NCI-H2081 (cell line): ENCODE results near the gene FAM170B.

ENCODE experiments used
- DNase-seq, 2 experiments: peaks; one replicate each; lab custom pipeline; 2025; lab: John Stamatoyannopoulos, UW

The FAM170B gene

GRCh38 chr10:49169776-49170175, 36.0 kb upstream of the FAM170B start:
- no peak for DNase-seq

GRCh38 chr10:49168831-49169500, 35.1 kb upstream of the FAM170B start:
- no peak for DNase-seq

GRCh38 chr10:49168171-49168540, 34.3 kb upstream of the FAM170B start:
- no peak for DNase-seq

DNA sequence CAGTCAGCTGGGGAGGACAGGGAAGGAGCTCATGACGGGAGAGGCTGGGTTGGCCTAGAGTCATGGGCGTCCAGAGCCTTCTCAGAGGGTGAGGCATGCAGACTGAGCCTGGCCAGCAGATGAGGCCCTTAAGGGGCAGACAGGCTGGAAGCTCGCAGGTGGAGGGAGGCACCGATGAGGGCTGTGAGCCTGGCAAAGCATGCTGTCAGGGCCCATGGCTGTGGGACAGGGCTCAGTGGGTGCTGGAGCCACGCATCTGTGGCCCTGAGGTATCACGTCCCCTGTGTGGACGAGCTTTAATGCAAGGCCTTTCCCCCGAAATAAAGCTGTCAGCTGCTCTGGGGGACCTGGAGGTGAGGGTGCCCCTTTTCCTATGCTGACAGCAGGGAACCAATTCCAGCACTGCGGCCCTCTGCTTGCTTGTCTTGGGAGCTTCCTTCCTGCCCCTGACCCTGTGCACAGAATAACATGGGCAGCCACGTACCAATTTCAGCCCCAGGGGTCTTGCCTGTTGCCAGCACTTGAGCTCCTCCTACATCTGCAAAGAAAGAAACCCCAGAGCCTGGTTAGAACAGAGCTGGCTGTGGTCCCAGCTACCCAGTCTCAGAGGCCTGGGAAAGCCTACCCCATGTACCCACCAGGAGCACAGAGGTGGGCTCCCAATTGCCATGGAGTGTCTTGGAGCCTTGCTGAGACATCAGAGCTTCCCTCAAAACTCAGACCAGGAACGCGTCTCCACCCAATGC, 33.8 kb upstream of the FAM170B start:
- DNase-seq, result peak in 1 of 2 experiments; percentile 4

DNA sequence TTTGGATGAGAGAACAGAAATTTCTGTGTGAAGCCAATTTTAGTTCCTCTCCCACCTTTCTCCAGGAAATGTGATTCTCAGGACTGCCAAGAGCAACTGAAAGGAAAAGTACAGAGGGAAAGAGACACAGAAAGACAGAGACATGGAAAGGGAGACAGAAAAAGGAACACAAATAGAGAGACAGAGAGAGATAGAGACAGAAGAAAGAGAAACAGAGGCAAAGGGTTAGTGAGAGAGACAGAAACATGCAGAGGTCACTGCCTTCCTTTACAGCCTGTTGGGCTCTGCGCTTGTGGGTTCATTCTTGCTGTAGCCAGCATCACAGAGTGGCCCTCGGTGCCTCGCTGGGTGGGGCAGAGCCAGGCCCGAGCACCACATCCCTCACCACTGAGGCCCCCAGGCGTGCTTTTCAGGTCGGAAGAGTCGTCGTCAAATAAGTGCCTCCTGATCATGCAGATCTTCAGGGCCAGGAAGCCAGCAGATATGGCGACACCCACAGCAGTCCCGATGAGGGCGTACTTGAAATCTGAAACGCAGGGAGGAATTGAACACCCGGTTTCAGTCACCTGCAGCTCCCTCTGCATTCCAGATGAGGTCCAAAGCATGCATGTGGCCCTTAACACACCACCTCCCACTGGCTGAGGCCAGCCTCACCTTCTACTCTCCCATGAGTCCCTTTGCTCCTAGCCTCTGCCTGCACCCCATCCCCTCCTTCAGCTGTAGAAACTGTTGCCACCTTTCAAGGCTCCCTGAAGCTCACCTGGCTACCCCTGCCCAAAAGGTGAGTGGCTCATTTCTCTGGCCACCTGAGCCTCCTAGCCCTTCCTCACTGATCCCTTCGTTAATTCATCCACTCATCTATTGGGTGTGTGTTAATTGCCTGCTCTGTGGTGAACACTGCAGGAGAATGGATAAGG, 32.9 kb upstream of the FAM170B start:
- no peak for DNase-seq

DNA sequence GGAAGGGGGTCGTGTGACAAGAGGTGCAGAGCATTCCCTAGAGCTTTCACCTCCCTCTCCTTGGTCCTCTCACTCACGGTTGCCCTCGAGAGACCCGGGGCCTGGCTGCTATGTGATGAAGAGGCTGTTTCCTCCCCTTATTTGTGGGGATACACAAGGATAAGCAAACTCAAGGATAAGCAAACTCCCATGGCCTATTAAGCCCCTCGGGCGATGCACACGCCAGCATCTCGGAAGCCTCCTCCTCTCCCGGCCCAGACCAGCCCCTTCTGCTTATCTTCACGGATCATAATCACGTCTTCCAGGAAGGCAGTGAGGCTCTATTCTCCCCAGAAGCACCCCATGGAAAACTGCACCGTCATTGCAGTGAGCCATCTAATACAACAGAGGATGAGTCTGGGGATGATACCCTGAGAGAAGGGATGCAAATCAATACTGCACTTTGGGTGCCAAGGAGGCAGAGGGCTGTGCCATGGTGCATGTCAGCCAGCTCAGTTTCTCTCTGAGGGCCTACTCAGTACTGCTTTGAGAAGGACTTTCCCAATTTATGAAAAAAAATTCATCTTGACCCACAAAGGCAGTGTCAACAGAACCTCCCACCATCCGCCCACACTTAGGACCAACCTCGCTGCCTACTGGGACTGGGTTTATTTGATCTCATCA, 32.1 kb upstream of the FAM170B start:
- no peak for DNase-seq

- DNase-seq, result no peak
Observed at GRCh38 chr10:49165259-49165658, 31.4 kb upstream of the FAM170B start.

- DNase-seq, result peak in 1 of 2 experiments; percentile 5
Observed at GRCh38 chr10:49164559-49165188, 30.9 kb upstream of the FAM170B start.

DNA sequence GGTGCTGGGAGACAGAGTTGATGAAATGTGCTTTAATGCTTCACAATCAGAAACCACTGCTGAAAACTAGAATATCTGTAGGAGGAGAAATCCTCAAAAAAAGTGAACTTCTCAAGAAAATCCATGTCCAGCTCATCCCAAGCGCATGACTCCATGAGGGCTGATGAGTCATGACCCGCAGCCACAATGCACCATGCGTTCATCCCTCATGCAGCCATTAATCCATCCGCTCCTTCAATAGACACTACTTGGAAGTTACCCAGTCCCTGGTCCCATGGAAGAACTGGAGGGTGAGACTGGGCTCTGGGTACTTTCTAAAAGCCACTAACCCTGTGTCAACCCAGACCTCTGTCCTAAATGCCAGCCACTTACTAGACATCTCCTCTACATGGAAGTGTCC, 29.9 kb upstream of the FAM170B start:
- DNase-seq, result no peak

- no peak for DNase-seq
Observed at GRCh38 chr10:49162761-49163310, 29.0 kb upstream of the FAM170B start.

- DNase-seq, result no peak
Observed at GRCh38 chr10:49162063-49162462, 28.2 kb upstream of the FAM170B start.

DNA sequence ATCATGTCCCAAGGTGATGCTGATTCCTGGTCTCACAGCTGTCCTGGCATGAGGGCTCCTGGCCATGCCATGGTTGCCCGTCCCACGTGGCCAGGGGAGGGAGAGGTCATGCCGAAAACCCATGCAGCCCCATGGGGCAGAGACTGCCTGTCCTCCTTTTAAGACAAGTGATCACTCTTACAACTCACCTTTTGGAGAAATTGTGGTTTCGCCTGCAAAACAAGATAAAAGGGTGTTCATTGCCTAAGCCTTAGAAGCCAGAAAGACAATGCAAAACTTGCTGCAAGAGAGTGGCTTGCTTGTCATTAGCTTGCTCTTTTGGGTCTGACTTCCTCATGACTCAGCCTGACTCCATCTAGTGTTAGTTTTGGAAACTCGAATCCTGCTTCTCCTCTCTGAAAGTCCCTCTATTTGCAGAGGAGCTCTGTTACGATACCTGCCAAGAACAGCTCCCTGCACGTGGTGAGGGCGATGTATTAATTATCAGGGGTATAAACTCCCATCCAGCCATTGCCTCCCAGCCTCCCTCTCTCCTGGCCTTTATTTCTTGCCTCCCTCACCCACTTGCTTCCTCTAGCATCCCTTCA, 27.7 kb upstream of the FAM170B start:
- peak in 1 of 2 experiments; percentile 10 for DNase-seq

GRCh38 chr10:49160814-49161213, 27.0 kb upstream of the FAM170B start:
- no peak for DNase-seq

GRCh38 chr10:49160110-49160509, 26.3 kb upstream of the FAM170B start:
- DNase-seq, result no peak

DNA sequence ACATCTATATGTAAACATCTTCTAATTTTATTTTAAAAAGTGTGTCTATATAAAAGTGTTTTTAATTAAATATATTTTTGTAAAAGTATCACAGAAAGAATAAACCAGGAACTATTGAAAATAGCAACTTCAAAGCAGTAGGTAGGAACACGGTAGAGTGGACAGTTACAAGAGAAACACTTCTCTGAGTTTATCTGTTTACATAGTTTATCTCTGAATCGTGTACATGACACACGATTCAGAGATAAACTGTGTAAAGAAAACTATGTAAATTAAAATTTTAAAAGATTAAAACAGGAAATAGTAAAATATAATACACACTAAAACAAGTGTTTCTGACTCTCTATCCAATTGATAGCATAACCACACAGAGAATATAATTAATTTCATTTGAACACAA, 25.1 kb upstream of the FAM170B start:
- DNase-seq, result no peak

DNA sequence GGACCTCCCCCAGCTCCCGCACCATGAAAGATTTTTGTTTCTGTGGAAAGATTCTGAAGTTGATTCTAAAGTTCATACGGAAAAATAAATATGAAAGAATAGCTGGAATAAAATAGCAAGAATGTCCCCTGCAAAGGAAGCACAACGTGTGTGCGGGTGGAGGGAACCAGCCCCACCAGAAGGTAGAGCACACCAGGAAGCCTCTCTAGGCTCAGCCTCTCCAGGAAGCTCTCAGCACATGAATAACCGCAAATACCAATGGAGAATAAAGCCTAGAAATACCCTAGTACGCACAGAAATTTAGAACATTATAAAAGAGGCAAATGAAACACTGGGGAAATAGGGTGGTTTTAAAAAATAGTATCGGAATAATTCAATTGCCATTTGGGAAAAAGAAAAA, 24.6 kb upstream of the FAM170B start:
- no peak for DNase-seq

DNA sequence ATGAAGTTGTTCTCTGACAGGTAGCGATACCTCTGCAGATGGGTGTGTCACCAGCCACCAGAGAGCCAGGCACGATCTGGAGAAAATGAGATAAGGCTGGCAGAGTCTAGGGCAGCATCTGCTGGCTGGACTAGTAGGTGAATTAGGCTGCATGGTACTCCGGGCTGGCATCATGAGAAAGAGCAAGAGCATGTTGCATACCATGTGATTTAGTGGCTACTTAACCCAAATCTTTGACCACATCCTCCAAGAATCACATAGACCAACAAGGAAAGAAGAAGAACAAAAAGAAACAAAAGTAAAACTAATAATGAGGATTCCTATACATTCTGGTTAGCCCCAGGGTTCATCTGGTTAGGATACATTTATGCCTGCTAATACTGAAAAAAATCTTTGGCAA, 23.4 kb upstream of the FAM170B start:
- no peak for DNase-seq

DNA sequence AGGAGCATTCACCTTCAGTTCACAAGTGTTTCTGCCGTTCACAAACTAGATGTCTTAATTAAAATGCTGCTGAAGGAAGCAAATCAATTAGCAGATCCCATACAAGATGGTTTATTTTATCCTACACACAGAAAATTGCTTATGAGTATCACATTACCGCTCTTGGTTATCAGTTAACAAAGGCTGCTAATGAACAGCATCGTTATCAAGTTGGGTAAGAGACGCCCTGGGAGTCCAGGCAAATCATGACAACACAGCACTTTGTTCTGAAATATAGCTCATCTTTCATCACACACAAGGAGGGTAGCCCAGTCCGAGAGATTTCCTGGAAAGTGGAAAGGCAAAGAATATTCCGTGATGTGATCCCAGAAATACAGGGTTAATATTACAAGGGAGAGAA, 20.8 kb upstream of the FAM170B start:
- DNase-seq, result no peak

DNA sequence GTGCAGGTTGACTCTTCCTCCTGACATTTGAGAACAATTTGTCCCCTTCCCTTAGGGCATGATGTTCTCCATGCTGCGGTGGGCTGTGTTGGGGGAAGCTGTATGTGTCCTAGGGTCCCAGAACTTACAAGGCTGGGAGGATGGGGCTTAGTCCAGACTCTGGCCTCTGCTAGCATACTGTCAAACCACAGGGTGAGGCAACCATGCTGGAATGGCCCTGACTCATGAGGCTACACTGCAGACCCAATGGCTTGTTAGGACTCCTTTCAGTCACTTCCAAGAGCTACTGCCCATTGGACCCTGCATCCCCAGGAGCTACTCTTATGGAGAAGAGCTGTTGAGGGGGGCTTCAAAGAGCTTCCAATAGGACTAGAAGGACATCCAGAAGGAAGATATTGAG, 20.1 kb upstream of the FAM170B start:
- DNase-seq, result no peak

GRCh38 chr10:49153115-49153514, 19.3 kb upstream of the FAM170B start:
- no peak for DNase-seq

DNA sequence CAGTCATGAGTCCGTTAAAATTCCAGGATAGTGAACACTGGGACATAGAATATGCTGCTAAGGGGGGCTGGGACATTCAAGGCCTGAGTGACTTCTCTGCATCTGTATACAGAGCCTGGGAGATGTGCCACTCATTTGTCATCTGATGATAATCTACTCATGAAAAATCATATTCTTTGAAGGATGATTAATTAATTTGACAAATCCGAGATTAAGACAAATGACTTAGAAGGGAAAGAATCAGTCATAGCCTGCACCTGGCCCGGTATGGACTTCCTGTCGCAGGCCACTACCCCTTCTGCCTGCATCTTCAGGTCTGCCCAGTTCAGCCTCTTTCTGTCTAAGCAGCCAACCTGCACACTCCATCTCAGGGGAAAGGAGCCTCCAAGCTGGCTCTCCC, 18.8 kb upstream of the FAM170B start:
- no peak for DNase-seq
